Measurements from ENCODE around the gene GIPC3. TPM values are rescaled to one million over a fixed set of nuclear protein-coding genes. Genes with fewer than 3 reads are reported as not detected.

The GIPC3 gene
- total RNA-seq, 2 experiments from 2014 or later = 1.1 TPM

DNA sequence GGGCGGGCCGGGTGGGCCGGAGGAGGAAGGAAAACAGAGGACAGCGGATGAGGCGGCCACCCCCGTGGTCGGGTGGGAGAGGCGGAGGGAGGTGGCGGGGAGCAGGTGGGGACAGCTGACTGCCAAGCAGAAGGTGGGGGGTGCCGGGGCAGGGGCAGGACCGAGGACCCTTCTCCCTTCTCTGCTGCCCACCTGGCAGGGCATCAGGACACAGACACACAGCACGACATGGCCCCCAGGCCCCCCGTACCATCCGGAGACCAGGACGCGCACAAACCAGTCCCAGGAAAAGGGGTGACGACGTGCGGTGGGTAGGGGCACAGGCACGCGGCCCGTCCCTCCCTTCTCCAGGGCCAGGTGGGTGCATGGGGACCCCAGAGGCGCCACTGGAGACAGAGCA, 52.3 kb downstream of the GIPC3 start:
- Mint-ChIP-seq H3K27me3 (no peaks in the 10 kb centered on the region), H3K9me3 (no peaks in the 10 kb centered on the region), H3K27ac (no peak overlapping the region), H3K36me3 (ENCODE audit: low read depth) (peaks cover 22% of the 10 kb centered on the region), H3K4me1 (ENCODE audit: low read depth) (no peaks in the 10 kb centered on the region), H3K4me3 (no peak overlapping the region)
- DNase-seq = no peak
- Histone ChIP-seq H3K4me1 (ENCODE audit: insufficient read depth, low read length) (no peaks in the 10 kb centered on the region), H3K36me3 (ENCODE audit: insufficient read depth, low read length) (peaks cover 19% of the 10 kb centered on the region), H3K9me3 (ENCODE audit: control insufficient read depth in 1 of 2, insufficient read depth in 1 of 2, low read length in 2 of 2) (no peaks in the 10 kb centered on the region), H3K27ac (ENCODE audit: low read depth in 1 of 2, low read length in 2 of 2) (no peak overlapping the region), H3K27me3 (ENCODE audit: control insufficient read depth in 1 of 2, insufficient read depth in 2 of 2, low read length in 2 of 2) (no peaks in the 10 kb centered on the region), H3K4me3 (ENCODE audit: low read length) (no peak overlapping the region)
- TF ChIP-seq, protein P1, sequence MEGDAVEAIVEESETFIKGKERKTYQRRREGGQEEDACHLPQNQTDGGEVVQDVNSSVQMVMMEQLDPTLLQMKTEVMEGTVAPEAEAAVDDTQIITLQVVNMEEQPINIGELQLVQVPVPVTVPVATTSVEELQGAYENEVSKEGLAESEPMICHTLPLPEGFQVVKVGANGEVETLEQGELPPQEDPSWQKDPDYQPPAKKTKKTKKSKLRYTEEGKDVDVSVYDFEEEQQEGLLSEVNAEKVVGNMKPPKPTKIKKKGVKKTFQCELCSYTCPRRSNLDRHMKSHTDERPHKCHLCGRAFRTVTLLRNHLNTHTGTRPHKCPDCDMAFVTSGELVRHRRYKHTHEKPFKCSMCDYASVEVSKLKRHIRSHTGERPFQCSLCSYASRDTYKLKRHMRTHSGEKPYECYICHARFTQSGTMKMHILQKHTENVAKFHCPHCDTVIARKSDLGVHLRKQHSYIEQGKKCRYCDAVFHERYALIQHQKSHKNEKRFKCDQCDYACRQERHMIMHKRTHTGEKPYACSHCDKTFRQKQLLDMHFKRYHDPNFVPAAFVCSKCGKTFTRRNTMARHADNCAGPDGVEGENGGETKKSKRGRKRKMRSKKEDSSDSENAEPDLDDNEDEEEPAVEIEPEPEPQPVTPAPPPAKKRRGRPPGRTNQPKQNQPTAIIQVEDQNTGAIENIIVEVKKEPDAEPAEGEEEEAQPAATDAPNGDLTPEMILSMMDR (IDR thresholded peaks at IDR 0.05) = no peak
- CTCF ChIA-PET = no interaction called here
- no peak for ATAC-seq (ENCODE audit: poor library complexity)
- intact Hi-C loops (cut with DNase I, micrococcal nuclease) = no loop called here
- POLR2A ChIA-PET = no interaction called here

DNA sequence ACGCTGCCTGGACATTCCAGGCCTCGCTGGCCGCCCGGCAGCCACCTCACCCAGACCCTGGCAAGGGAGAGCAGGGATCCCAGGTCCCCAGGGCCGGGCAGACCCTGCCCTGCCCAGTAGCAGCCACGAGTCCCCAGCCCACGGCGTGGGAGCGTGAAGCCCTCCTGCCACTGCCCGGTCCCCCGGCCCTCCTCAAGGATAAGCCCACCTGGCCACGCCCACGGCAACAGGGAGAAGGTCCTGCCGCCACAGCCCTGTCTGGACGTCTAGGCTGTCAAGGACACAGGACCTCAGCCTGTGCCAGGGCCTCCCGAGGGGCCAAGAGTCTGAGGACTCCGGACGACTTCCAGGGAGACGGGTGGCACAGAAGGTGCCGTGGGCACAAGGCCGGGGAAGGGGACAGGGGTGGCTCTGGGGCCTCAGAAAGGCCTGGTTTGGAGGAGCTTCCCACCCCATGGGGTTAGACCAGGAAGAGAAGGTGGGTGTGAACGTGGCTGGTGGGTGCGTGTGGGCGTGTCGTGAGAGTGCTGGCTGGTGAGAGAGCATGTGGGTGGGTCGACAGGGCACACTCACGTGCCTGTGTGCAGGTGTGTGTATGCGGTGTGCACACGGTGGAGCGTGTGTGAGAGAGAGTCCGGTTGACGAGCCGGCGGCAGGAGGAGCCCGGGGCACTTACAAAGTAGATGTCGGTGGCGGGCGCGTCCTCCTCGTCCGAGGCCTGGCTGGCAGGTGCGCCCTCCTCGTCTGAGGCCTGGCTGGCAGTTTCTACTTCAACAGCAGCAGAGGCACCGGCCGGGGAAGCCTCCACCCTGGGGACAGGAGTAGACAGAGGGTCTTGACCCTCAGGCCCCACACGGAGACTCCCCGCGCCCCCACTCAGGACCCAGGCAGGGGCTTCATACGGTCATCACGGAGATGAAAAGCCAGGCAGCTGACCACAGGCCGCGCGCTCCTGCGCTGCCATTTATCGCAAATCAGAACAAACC, 53.2 kb downstream of the GIPC3 start:
- Histone ChIP-seq H3K27ac (ENCODE audit: low read depth in 1 of 2, low read length in 2 of 2) (no peak overlapping the region), H3K4me3 (ENCODE audit: low read length) (no peak overlapping the region), H3K27me3 (ENCODE audit: control insufficient read depth in 1 of 2, insufficient read depth in 2 of 2, low read length in 2 of 2) (no peaks in the 10 kb centered on the region), H3K36me3 (ENCODE audit: insufficient read depth, low read length) (peaks cover 23% of the 10 kb centered on the region), H3K9me3 (ENCODE audit: control insufficient read depth in 1 of 2, insufficient read depth in 1 of 2, low read length in 2 of 2) (no peaks in the 10 kb centered on the region), H3K4me1 (ENCODE audit: insufficient read depth, low read length) (no peaks in the 10 kb centered on the region)
- intact Hi-C loops (cut with DNase I, micrococcal nuclease) = no loop called here
- CTCF ChIA-PET = no interaction called here
- TF ChIP-seq, protein P1 (IDR thresholded peaks at IDR 0.05) = no peak
- no peak for ATAC-seq (ENCODE audit: poor library complexity)
- POLR2A ChIA-PET = no interaction called here
- Mint-ChIP-seq H3K36me3 (ENCODE audit: low read depth) (peaks cover 23% of the 10 kb centered on the region), H3K4me1 (ENCODE audit: low read depth) (no peaks in the 10 kb centered on the region), H3K27ac (no peak overlapping the region), H3K9me3 (no peaks in the 10 kb centered on the region), H3K4me3 (no peak overlapping the region), H3K27me3 (no peaks in the 10 kb centered on the region)
- no peak for DNase-seq

DNA sequence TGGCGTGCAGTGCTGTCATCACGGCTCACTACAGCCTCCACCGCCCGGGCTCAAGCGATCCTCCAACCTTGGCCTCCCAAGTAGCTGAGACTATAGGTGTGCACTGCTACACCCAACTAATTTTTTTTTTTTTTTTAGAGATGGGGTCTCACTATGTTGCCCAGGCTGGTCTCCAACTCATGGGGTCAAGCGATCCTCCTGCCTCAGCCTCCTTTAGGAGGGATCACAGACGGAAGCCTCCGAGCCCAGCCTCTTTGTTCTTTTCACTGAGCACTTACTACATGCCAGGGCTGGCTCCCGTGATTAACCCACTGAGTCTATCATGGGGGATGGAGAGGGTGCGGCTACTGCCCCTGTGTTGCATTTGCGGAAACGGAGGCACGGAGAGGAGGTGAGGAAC, 54.2 kb downstream of the GIPC3 start:
- no peaks in the 10 kb centered on the region for H3K27me3 ChIP-seq (ENCODE audit: control insufficient read depth in 1 of 2, insufficient read depth in 2 of 2, low read length in 2 of 2)
- H3K9me3 ChIP-seq (ENCODE audit: control insufficient read depth in 1 of 2, insufficient read depth in 1 of 2, low read length in 2 of 2) = no peaks in the 10 kb centered on the region
- ChIA-PET CTCF (no interaction called here), POLR2A (no interaction called here)
- Mint-ChIP-seq H3K36me3 (ENCODE audit: low read depth) (peaks cover 22% of the 10 kb centered on the region), H3K27ac (no peak overlapping the region), H3K4me1 (ENCODE audit: low read depth) (no peaks in the 10 kb centered on the region), H3K9me3 (no peaks in the 10 kb centered on the region), H3K27me3 (no peaks in the 10 kb centered on the region), H3K4me3 (no peak overlapping the region)
- intact Hi-C loops (cut with DNase I, micrococcal nuclease) = no loop called here
- peaks cover 23% of the 10 kb centered on the region for H3K36me3 ChIP-seq (ENCODE audit: insufficient read depth, low read length)
- no peak for DNase-seq
- no peak for ATAC-seq (ENCODE audit: poor library complexity)
- H3K4me1 ChIP-seq (ENCODE audit: insufficient read depth, low read length) = no peaks in the 10 kb centered on the region
- H3K4me3 ChIP-seq (ENCODE audit: low read length) = no peak overlapping the region
- H3K27ac ChIP-seq (ENCODE audit: low read depth in 1 of 2, low read length in 2 of 2) = no peak overlapping the region
- TF ChIP-seq, protein P1 (IDR thresholded peaks at IDR 0.05) = no peak

All from CD4-positive, alpha-beta T cell (primary cell).